ENCODE measurements around the gene AK8. TPM values are rescaled to one million over a fixed set of nuclear protein-coding genes. Genes with fewer than 3 reads are reported as not detected.

The AK8 gene
- total and polyA plus RNA-seq, 8 donors: 0.56 to 0.89 (median 0.60) TPM; not detected in 5

DNA sequence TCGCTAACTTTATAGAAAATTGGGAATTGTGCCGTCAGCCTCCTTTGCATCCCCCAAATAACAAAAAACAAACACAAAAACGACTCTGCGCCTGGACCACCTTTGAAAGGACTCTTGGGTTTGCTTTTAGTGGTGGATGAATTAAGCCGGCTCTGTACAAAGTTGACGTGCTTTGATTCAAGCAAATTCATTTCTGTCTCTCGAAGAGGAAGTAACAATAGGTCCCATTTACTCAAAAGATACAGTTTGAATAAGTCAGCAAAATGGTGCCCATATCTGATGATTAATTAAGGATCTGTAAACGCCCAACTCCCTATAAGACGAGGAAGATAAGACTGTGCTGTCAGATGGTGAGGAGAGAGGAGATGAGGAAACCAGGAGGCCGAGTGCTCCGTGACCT is 67.8 kb downstream of the AK8 start:
- Histone ChIP-seq H3K9me3 (no peaks in the 10 kb centered on the region), H3K4me3 (no peak overlapping the region), H3K27me3 (peaks cover 0 to 49% (median 0%) of the 10 kb centered on the region in 3 donors), H3K27ac (no peak overlapping the region), H3K4me1 (no peaks in the 10 kb centered on the region), H3K36me3 (no peaks in the 10 kb centered on the region)
- intact Hi-C loops (cut with DNase I; ENCODE audit: low total_unique reads): no loop called here
- 69 to 74% (median 70%) methylated on average over 11 of the region's 11 CpGs for WGBS, 5 donors
- no peak for TF ChIP-seq POLR2AphosphoS5 (IDR thresholded peaks at IDR 0.05)
- TF ChIP-seq, protein P1, sequence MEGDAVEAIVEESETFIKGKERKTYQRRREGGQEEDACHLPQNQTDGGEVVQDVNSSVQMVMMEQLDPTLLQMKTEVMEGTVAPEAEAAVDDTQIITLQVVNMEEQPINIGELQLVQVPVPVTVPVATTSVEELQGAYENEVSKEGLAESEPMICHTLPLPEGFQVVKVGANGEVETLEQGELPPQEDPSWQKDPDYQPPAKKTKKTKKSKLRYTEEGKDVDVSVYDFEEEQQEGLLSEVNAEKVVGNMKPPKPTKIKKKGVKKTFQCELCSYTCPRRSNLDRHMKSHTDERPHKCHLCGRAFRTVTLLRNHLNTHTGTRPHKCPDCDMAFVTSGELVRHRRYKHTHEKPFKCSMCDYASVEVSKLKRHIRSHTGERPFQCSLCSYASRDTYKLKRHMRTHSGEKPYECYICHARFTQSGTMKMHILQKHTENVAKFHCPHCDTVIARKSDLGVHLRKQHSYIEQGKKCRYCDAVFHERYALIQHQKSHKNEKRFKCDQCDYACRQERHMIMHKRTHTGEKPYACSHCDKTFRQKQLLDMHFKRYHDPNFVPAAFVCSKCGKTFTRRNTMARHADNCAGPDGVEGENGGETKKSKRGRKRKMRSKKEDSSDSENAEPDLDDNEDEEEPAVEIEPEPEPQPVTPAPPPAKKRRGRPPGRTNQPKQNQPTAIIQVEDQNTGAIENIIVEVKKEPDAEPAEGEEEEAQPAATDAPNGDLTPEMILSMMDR (IDR thresholded peaks at IDR 0.05): no peak
- TF ChIP-seq EP300 (IDR thresholded peaks at IDR 0.05): no peak
- TF ChIP-seq POLR2A (IDR thresholded peaks at IDR 0.05): no peak
- no peak for DNase-seq

DNA sequence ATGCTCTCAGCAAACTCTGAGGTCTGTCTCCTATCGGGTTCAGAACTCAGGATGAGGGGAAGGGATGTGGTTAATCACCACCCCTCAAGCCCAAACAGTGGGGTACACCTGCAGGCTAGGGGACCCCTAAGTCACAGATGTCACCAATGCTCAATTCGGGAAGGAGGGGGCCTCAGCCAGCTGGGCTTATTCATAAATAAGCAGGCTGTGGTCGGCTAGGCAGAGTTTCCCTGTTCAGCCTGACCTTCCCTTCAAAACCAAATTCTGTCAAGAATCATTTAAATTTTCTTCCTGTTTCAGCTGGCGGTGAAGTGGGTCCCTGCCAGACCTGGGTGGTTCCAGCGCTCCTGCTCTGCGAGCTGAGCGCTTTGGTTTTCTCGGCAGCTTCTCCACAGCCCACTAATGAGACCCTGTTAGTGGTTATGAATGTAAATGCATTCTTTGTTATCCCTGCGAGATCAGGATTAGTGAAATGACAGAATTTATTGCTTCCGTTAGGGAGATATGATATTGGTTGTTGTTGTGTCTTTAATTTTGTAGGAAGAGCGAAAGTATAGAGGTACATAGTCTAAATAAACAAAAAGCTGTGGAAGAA is 68.3 kb downstream of the AK8 start:
- TF ChIP-seq POLR2A (IDR thresholded peaks at IDR 0.05): no peak
- TF ChIP-seq POLR2AphosphoS5 (IDR thresholded peaks at IDR 0.05): no peak
- TF ChIP-seq EP300 (IDR thresholded peaks at IDR 0.05): no peak
- TF ChIP-seq, protein P1 (IDR thresholded peaks at IDR 0.05): no peak
- no peak for DNase-seq
- peaks cover 0 to 50% (median 0%) of the 10 kb centered on the region in 3 donors for H3K27me3 ChIP-seq
- no peak overlapping the region for H3K4me3 ChIP-seq
- WGBS, 5 donors: 67 to 75% (median 71%) methylated on average over 10 to 11 of the region's 11 CpGs
- H3K36me3 ChIP-seq: no peaks in the 10 kb centered on the region
- H3K9me3 ChIP-seq: no peaks in the 10 kb centered on the region
- H3K4me1 ChIP-seq: no peaks in the 10 kb centered on the region
- intact Hi-C loops (cut with DNase I; ENCODE audit: low total_unique reads): no loop called here
- H3K27ac ChIP-seq: no peak overlapping the region

DNA sequence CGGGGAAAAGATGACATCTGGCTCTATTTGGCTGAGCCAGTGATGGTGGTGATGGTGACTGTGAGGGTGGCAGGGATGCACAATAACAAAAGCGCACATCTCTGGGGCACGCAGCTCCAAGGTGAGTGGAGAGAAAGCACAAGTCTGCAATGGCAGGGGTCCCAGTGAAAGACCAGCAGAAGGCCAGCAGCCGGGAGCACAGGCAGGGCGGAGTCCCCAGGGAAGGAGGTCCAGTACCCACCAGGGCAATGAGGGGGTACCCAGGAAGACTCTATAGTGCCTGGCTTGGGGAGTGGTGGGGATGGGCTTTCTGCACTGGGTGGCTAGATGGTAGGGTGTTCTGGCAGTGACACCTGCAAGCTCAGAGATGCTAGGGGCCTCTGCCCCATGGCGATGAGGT is 69.4 kb downstream of the AK8 start:
- H3K9me3 ChIP-seq: no peaks in the 10 kb centered on the region
- intact Hi-C loops (cut with DNase I; ENCODE audit: low total_unique reads): no loop called here
- no peak overlapping the region for H3K27ac ChIP-seq
- no peak for DNase-seq
- TF ChIP-seq, protein P1 (IDR thresholded peaks at IDR 0.05): no peak
- TF ChIP-seq POLR2AphosphoS5 (IDR thresholded peaks at IDR 0.05) (no peak), EP300 (IDR thresholded peaks at IDR 0.05) (no peak), POLR2A (IDR thresholded peaks at IDR 0.05) (no peak)
- H3K4me3 ChIP-seq: no peak overlapping the region
- H3K27me3 ChIP-seq: peaks cover 0 to 55% (median 0%) of the 10 kb centered on the region in 3 donors
- WGBS, 5 donors: 78 to 89% (median 86%) methylated on average over 5 to 6 of the region's 6 CpGs
- no peaks in the 10 kb centered on the region for H3K4me1 ChIP-seq
- no peaks in the 10 kb centered on the region for H3K36me3 ChIP-seq

DNA sequence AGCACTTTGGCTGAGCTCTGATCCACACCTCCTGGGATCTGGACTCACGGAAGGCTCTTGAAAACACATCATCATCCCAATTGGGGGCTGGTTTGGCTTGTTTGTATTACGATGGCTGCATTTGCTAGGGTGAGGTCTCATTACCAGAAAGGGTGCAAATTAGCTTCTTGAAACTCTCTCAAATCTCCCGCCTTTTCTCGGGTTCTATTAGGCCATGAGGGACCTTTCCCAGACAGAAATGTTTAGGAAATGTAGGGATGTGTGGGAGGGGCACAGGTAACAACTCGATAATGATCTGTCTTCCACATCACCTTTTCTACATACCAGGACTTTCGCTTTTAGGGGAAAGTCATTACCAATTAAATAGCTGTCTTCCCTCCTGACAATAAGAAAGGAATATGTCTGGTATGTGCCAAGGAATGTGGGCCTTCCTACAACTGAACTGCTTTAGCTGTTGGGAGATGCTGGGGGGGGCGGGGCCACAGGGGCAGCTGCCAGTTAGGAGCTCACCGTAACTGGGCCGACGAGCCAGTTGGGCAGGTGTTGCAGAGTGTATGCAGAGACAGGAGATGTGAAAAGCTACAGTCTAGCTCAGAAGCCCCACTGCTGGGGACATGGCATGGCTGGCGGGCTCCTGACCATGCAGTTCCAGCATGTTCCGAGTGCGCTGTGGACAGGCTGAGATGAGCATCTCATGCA is 71.2 kb downstream of the AK8 start:
- Histone ChIP-seq H3K4me3 (no peak overlapping the region), H3K27ac (no peak overlapping the region), H3K9me3 (no peaks in the 10 kb centered on the region), H3K4me1 (no peaks in the 10 kb centered on the region), H3K27me3 (peaks cover 0 to 60% (median 0%) of the 10 kb centered on the region in 3 donors), H3K36me3 (no peaks in the 10 kb centered on the region)
- TF ChIP-seq EP300 (IDR thresholded peaks at IDR 0.05): no peak
- no peak for TF ChIP-seq POLR2A (IDR thresholded peaks at IDR 0.05)
- DNase-seq: no peak
- 59 to 66% (median 60%) methylated on average over 13 of the region's 13 CpGs for WGBS, 5 donors
- intact Hi-C loops (cut with DNase I; ENCODE audit: low total_unique reads): no loop called here

DNA sequence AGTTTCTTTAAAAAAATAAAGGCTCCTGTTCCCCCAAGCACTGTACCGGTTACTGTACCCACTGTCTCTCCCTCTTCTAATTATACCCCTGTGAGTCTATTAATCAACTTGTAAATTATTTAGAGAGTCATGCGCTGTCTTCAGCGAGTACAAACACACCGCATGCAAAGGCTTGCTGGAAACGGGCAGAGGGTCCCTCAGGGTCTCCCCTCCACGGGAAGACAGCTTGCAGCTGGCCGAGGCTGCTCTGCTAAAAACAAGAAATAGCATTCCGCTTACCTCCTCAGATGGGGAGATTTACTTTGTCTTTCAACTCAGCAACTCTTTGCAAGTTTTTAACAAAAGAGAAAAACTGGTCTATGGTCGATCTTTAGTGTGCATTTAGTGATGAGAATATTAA is 71.8 kb downstream of the AK8 start:
- TF ChIP-seq, protein P1 (IDR thresholded peaks at IDR 0.05): no peak
- TF ChIP-seq POLR2AphosphoS5 (IDR thresholded peaks at IDR 0.05) (no peak), EP300 (IDR thresholded peaks at IDR 0.05) (no peak), POLR2A (IDR thresholded peaks at IDR 0.05) (no peak)

More for the DNA sequence above, 71.8 kb downstream of the AK8 start:
- intact Hi-C loops (cut with DNase I; ENCODE audit: low total_unique reads): no loop called here
- Histone ChIP-seq H3K27ac (no peak overlapping the region), H3K27me3 (peaks cover 0 to 62% (median 0%) of the 10 kb centered on the region in 3 donors), H3K36me3 (no peaks in the 10 kb centered on the region), H3K4me1 (no peaks in the 10 kb centered on the region), H3K9me3 (no peaks in the 10 kb centered on the region), H3K4me3 (no peak overlapping the region)
- WGBS, 5 donors: 49 to 62% (median 53%) methylated on average over 9 of the region's 9 CpGs
- no peak for DNase-seq

Measured in stomach (tissue), 9 donors.